H1 (cell line): ENCODE results near the gene LOXHD1.

Source experiments
- ASH2L ChIP-seq: fragments of 200-600, 300-600 bp; sonication (generic); IDR thresholded peaks from one replicate; pipeline ENCODE4 v1.7.1; 2017; ENCODE audit warnings: low read length
- BCL11A ChIP-seq, 2 experiments: IDR thresholded peaks; one replicate each; pipeline ENCODE4 v1.6.1; 2011; ENCODE audit warnings: low read depth in 2 of 2, low read length in 2 of 2, mild to moderate bottlenecking in 2 of 2
- BRCA1 ChIP-seq: IDR thresholded peaks from 2 replicates; pipeline ENCODE4 v1.6.1; 2012; ENCODE audit warnings: low read depth, low read length, improper control_type of control experiment
- CTCF ChIP-seq, 3 experiments: IDR thresholded peaks; 1 replicate in 2 of 3; 2 replicates in 1 of 3; pipeline versions ENCODE4 v1.5.1 to v1.6.1; 2011; ENCODE audit warnings: low read length in 3 of 3, mild to moderate bottlenecking in 3 of 3, inconsistent platforms in 2 of 3, low read depth in 1 of 3, moderate library complexity in 1 of 3; ENCODE audit not compliant: insufficient read depth in 1 of 3; ENCODE audit errors: control extremely low read depth in 1 of 3
- EZH2 ChIP-seq: fragments of 200-600 bp; sonication (generic); IDR thresholded peaks from 2 replicates; pipeline ENCODE4 v1.7.1; 2012; ENCODE audit warnings: low read depth, mild to moderate bottlenecking, moderate library complexity, low read length, inconsistent platforms; ENCODE audit not compliant: severe bottlenecking
- MAX ChIP-seq: IDR thresholded peaks from 2 replicates; pipeline ENCODE4 v1.6.1; 2012; ENCODE audit warnings: inconsistent platforms
- POLR2A ChIP-seq, 2 experiments: IDR thresholded peaks; 1 replicate in 1 of 2; 2 replicates in 1 of 2; pipeline ENCODE4 v1.6.1; 2011; ENCODE audit warnings: low read depth in 2 of 2, low read length in 2 of 2, mild to moderate bottlenecking in 2 of 2; ENCODE audit errors: control extremely low read depth in 1 of 2
- POLR2AphosphoS5 ChIP-seq: IDR thresholded peaks from 2 replicates; pipeline ENCODE4 v1.6.1; 2011; ENCODE audit warnings: low read depth, low read length
- RAD21 ChIP-seq, 2 experiments: IDR thresholded peaks in 1 of 2; conservative IDR thresholded peaks in 1 of 2; 2 replicates each; pipeline ENCODE4 v1.6.1; 2011; ENCODE audit warnings: low read depth in 2 of 2, low read length in 2 of 2, improper control_type of control experiment in 1 of 2, inconsistent platforms in 1 of 2, mild to moderate bottlenecking in 1 of 2, moderate library complexity in 1 of 2
- RNF2 ChIP-seq: fragments of 200-900, 300-1000 bp; sonication (generic); IDR thresholded peaks from 2 replicates; pipeline ENCODE4 v1.7.1; 2016; ENCODE audit warnings: borderline replicate concordance, low read depth, mild to moderate bottlenecking, antibody characterized with exemption, low read length; ENCODE audit not compliant: poor library complexity, severe bottlenecking; ENCODE audit errors: missing control alignments
- SAP30 ChIP-seq: fragments of 300-600 bp; sonication (generic); IDR thresholded peaks from 2 replicates; pipeline ENCODE4 v1.7.1; 2012; ENCODE audit warnings: low read length, moderate library complexity, mild to moderate bottlenecking, inconsistent platforms; ENCODE audit not compliant: insufficient read depth, insufficient replicate concordance
- SRF ChIP-seq: IDR thresholded peaks from 2 replicates; pipeline ENCODE4 v1.6.1; 2011; ENCODE audit warnings: mild to moderate bottlenecking, low read depth, low read length, moderate library complexity
- TEAD4 ChIP-seq: IDR thresholded peaks from 2 replicates; pipeline ENCODE4 v1.6.1; 2012; ENCODE audit warnings: low read depth, low read length, inconsistent platforms, mixed read lengths
- YY1 ChIP-seq: IDR thresholded peaks from 2 replicates; pipeline ENCODE4 v1.6.1; 2011; ENCODE audit warnings: low read depth, mild to moderate bottlenecking, low read length

GRCh38 chr18:46639386-46639785 lies 17.6 kb downstream of the LOXHD1 start:
- TF ChIP-seq CTCF (IDR thresholded peaks at IDR 0.05; ENCODE audit: control extremely low read depth in 1 of 3, insufficient read depth in 1 of 3, low read depth in 1 of 3, low read length in 3 of 3) = no peak
- TF ChIP-seq BCL11A (IDR thresholded peaks at IDR 0.05; ENCODE audit: low read depth in 2 of 2, low read length in 2 of 2) = no peak
- TF ChIP-seq POLR2A (IDR thresholded peaks at IDR 0.05; ENCODE audit: control extremely low read depth in 1 of 2, low read depth in 2 of 2, low read length in 2 of 2) = no peak
- TF ChIP-seq RNF2 = no peak
- no peak for TF ChIP-seq EZH2
- no peak for TF ChIP-seq BRCA1
- no peak for TF ChIP-seq SAP30
- TF ChIP-seq MAX = no peak
- no peak for TF ChIP-seq RAD21 (IDR thresholded peaks at IDR 0.05 in 1 of 2, conservative IDR thresholded peaks at IDR 0.05 in 1 of 2; ENCODE audit: low read depth in 2 of 2, low read length in 2 of 2)
- no peak for TF ChIP-seq ASH2L
- no peak for TF ChIP-seq TEAD4
- TF ChIP-seq POLR2AphosphoS5 = no peak
- TF ChIP-seq SRF = no peak
- no peak for TF ChIP-seq YY1
